ENCODE measurements around the gene ALK. TPM values are rescaled to one million over a fixed set of nuclear protein-coding genes. Genes with fewer than 3 reads are reported as not detected.

ALK gene
- total RNA-seq, 1 experiment from 2014 or later = not detected

GRCh38 chr2:29295845-29296244 is 625.5 kb downstream of the ALK start:
- no peak overlapping the region for H4K8ac ChIP-seq (replicated peaks; ENCODE audit: insufficient read length, low read depth, low read length)
- H3K27ac ChIP-seq (ENCODE audit: insufficient read length, low read depth, low read length) = no peak overlapping the region
- no peak overlapping the region for H4K91ac ChIP-seq (ENCODE audit: insufficient read length, low read depth, low read length)
- no peaks in the 10 kb centered on the region for H3K23me2 ChIP-seq (ENCODE audit: insufficient read length, low read depth, low read length, poor library complexity, severe bottlenecking)
- H2BK20ac ChIP-seq (ENCODE audit: low read depth, low read length, poor library complexity, severe bottlenecking) = no peak overlapping the region
- no peak overlapping the region for H3K4ac ChIP-seq (ENCODE audit: low read depth, low read length)
- no peaks in the 10 kb centered on the region for H3K36me3 Mint-ChIP-seq (ENCODE audit: insufficient read depth in 1 of 3, low read depth in 3 of 3)
- H2BK120ac ChIP-seq (ENCODE audit: low read depth, low read length, poor library complexity, severe bottlenecking) = no peak overlapping the region
- no peak overlapping the region for H3K23ac ChIP-seq (ENCODE audit: insufficient read length, low read depth, low read length)
- no peak overlapping the region for H3K4me2 ChIP-seq (ENCODE audit: insufficient read depth, insufficient read length, low read length)
- H2BK5ac ChIP-seq (ENCODE audit: insufficient read length, low read length) = no peak overlapping the region
- no peak overlapping the region for H3T11ph ChIP-seq (ENCODE audit: low read length)
- no peak overlapping the region for H2AFZ ChIP-seq (ENCODE audit: low read length)
- peaks cover 16% of the 10 kb centered on the region in 2 experiments for H3K4me1 Mint-ChIP-seq
- peak; percentile 58 for TF ChIP-seq CTCF (conservative IDR thresholded peaks at IDR 0.05)
- H3K9ac ChIP-seq (ENCODE audit: extremely low read depth, insufficient read length, low read length) = no peak overlapping the region
- H3K27me3 Mint-ChIP-seq (ENCODE audit: low read depth) = peaks cover 8% of the 10 kb centered on the region; the same call in 1 of the 2 replicates
- H3K18ac ChIP-seq (ENCODE audit: insufficient read length, low read depth, low read length) = no peak overlapping the region
- no peaks in the 10 kb centered on the region for H3K27me3 ChIP-seq (ENCODE audit: insufficient read depth, low read length)
- no peaks in the 10 kb centered on the region for H3K79me2 ChIP-seq (ENCODE audit: insufficient read depth, low read length)
- H3K79me1 ChIP-seq (ENCODE audit: insufficient read depth, low read depth, low read length, poor library complexity, severe bottlenecking) = no peaks in the 10 kb centered on the region
- no peak overlapping the region for H3K27ac Mint-ChIP-seq
- H4K5ac ChIP-seq (ENCODE audit: insufficient read length, low read depth, low read length) = no peak overlapping the region
- no peaks in the 10 kb centered on the region for H3K9me3 ChIP-seq (ENCODE audit: control insufficient read depth, low read depth, low read length)
- H2AK5ac ChIP-seq (ENCODE audit: insufficient read length, low read length) = no peak overlapping the region
- H3K4me3 Mint-ChIP-seq = no peak overlapping the region
- H3K9me3 Mint-ChIP-seq = no peaks in the 10 kb centered on the region
- peak; percentile 38 for DNase-seq
- no peaks in the 10 kb centered on the region for H4K20me1 ChIP-seq (ENCODE audit: control insufficient read depth, insufficient read depth, insufficient read length)
- no peak overlapping the region for H2BK15ac ChIP-seq (ENCODE audit: low read depth, low read length)
- H3K14ac ChIP-seq (ENCODE audit: insufficient read depth, low read length) = no peak overlapping the region
- no peaks in the 10 kb centered on the region for H3K4me1 ChIP-seq (ENCODE audit: insufficient read depth, low read length)
- no peak overlapping the region for H2BK12ac ChIP-seq (ENCODE audit: insufficient read length, low read depth, low read length)
- no peak overlapping the region for H3K56ac ChIP-seq (ENCODE audit: insufficient read length, low read depth, low read length)
- WGBS (ENCODE audit: extremely low coverage, insufficient read length, low lambda C conversion rate) = no CpG with 5 or more reads among the region's 4 CpGs
